SJSA1 (cell line): ENCODE results near the gene CKB. TPM values are rescaled to one million over a fixed set of nuclear protein-coding genes. Genes with fewer than 3 reads are reported as not detected.
"Not testable (repeated sequence)": the region's sequence is repeated elsewhere in the genome, so short reads cannot be mapped to it uniquely, and the experiment has no call there.

Source experiments
- DNase-seq, 2 experiments: peaks; one replicate each; pipeline ENCODE4 v3.0.0-alpha.2; 2015 to 2020; ENCODE audit warnings: low spot score in 2 of 2, low read depth in 1 of 2
- H3K27ac ChIP-seq: fragments of 250-450 bp; sonication (Bioruptor Pico); 2 replicates; pipeline ENCODE4 v1.5.1; 2020; ENCODE audit warnings: mild to moderate bottlenecking, moderate library complexity
- H3K27me3 ChIP-seq: fragments of 250-450 bp; sonication (Bioruptor Pico); replicated peaks from 2 replicates; pipeline ENCODE4 v1.5.1; 2020; ENCODE audit warnings: mild to moderate bottlenecking, moderate library complexity
- H3K36me3 ChIP-seq: fragments of 250-450 bp; sonication (Bioruptor Pico); 2 replicates; pipeline ENCODE4 v1.5.1; 2020; ENCODE audit warnings: mild to moderate bottlenecking
- H3K4me1 ChIP-seq: fragments of 250-450 bp; sonication (Bioruptor Pico); replicated peaks from 2 replicates; pipeline ENCODE4 v1.6.1; 2021; ENCODE audit warnings: mild to moderate bottlenecking
- H3K4me3 ChIP-seq: fragments of 250-450 bp; sonication (Bioruptor Pico); 2 replicates; pipeline ENCODE4 v1.5.1; 2020; ENCODE audit warnings: mild to moderate bottlenecking
- H3K9me3 ChIP-seq: fragments of 250-450 bp; sonication (Bioruptor Pico); replicated peaks from 2 replicates; pipeline ENCODE4 v1.5.1; 2020; ENCODE audit warnings: mild to moderate bottlenecking
- total RNA-seq: library from RNA; depleted of rRNA; stranded (reverse); fragments of >200 nt; shearing (Covaris generic); gene quantifications from 2 replicates; pipeline ENCODE4 v1.2.3, GENCODE V29; 2014

CKB gene
- total RNA-seq, 1 experiment from 2014 or later: 39.4 TPM

DNA sequence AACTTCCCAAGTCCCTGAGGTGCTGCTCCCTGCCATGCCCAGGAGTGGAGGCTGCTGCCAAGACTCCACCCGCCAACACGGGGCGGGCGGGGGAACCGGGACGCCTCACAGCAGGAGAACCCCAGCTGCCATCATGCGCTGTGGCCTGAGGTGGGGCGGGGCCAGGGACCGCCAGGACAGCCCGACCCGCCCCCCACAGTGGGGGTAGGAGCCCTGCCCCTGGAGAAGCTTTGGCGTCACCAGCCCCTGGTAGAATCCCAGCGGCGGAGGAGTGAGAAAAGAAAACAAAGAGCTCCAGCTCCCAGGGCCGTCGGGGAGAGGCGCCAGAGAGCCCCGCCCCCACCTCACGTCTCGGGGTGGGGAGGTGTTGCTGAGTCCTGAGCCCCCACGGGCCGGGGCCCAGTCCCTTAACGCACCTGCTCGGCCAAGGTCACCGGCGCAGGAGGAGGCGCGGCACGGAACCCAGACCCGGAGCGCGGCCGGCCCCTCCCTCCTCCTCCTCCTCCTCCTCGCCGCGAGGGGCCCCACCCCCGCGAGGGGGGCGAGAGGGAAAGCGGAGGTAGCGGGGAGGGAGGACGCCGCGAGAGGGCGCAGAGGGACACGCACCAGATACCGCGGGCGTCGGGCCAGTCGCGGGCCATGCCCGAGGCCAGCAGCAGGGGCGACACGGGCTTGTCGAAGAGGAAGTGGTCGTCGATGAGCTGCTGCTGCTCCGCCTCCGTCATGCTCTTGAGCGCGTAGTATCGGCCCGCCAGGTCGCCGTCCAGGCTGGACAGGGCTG lies 1.8 kb downstream of the CKB start:
- Histone ChIP-seq H3K27ac (no peak overlapping the region), H3K9me3 (no peaks in the 10 kb centered on the region), H3K36me3 (no peaks in the 10 kb centered on the region), H3K4me1 (peaks cover 30% of the 10 kb centered on the region), H3K27me3 (peaks cover 20% of the 10 kb centered on the region), H3K4me3 (peak overlapping the region; percentile 42)
- peak; percentile 82 for DNase-seq

DNA sequence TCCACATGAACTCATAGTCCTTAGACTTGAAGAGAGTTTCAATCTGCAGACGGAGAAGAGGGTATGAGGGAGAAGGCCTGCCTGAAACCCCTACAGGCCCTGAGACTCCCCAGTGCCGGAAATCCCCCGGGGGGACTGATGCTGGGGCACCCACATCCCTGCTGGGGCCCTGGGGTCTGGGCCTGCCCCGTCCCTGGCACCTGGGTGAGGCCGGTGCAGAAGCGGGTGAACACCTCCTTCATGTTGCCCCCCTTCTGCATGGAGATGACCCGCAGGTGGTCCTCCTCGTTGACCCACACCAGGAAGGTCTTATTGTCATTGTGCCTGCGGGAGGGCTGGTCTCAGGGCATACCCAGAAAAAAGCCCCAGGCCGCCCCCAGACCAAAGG lies 2.4 kb downstream of the CKB start:
- H3K27ac ChIP-seq: no peak overlapping the region
- peaks cover 20% of the 10 kb centered on the region for H3K27me3 ChIP-seq
- no peaks in the 10 kb centered on the region for H3K36me3 ChIP-seq
- H3K4me1 ChIP-seq: peaks cover 30% of the 10 kb centered on the region
- no peak overlapping the region for H3K4me3 ChIP-seq
- no peak for DNase-seq
- H3K9me3 ChIP-seq: no peaks in the 10 kb centered on the region

DNA sequence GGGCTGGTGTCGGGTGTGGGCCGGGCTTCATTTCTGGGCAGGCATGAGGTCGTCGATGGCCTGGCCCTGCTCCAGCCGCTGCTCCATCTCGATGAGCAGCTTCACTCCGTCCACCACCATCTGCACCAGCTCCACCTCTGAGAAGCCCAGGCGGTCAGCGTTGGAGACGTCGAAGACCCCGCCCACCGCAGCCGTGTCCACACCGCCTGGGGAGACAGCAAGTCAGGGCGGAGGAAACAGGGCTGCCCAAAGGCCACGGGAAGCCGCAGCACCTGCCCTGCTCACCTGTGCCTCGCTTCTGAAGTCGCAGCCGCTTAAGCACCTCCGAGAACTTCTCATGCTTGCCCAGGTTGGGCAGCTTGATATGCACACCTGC lies 2.8 kb downstream of the CKB start:
- Histone ChIP-seq H3K27me3 (peaks cover 20% of the 10 kb centered on the region), H3K9me3 (no peaks in the 10 kb centered on the region), H3K4me3 (no peak overlapping the region), H3K27ac (no peak overlapping the region), H3K36me3 (no peaks in the 10 kb centered on the region), H3K4me1 (peaks cover 30% of the 10 kb centered on the region)
- DNase-seq: no peak

DNA sequence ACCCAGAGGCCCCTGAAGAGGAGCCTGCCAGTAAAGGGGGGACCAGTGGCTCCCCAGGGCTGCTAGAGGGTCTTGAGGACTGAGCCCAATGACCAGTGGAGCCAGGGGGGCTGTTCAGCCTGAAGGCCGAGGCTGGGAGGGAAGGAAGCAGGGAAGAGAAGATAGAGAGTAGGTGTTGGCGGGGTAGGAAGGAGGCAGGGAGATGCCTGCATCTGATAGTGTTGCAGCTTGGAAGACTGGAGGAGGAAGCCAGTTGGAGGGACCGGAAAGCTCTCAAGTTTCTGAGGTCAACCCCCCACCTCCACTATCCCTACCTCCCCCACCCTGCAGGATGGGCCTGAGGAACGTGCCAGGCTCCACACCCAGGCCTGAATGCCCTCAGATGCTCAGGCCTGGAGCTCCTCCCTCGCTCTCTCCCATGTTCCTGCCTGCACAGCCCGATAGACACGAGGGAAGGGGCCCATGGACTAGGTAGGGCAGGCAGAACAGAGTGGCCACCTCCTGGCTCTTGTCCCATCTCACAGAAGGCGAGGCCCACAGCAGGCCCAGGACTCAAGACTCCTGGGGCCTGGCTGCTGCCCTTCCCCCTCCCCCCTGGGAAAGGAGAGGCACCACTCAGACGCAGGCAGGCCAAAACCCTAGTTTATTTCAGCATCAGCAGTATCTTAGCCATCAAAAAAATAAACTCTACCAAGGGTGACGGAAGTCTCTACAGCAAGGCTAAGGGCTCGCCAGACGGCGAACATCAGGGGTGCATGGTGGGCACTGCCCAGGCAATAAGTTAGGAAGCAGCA lies 3.4 kb downstream of the CKB start:
- Histone ChIP-seq H3K4me1 (peaks cover 30% of the 10 kb centered on the region), H3K27me3 (peaks cover 20% of the 10 kb centered on the region), H3K4me3 (no peak overlapping the region), H3K27ac (no peak overlapping the region), H3K9me3 (no peaks in the 10 kb centered on the region), H3K36me3 (no peaks in the 10 kb centered on the region)
- DNase-seq: no peak

GRCh38 chr14:103518422-103519042 lies 4.1 kb downstream of the CKB start:
- H3K4me3 ChIP-seq: no peak overlapping the region
- no peaks in the 10 kb centered on the region for H3K36me3 ChIP-seq
- no peak overlapping the region for H3K27ac ChIP-seq
- no peaks in the 10 kb centered on the region for H3K9me3 ChIP-seq
- peak; percentile 39 to 64 for DNase-seq
- peaks cover 30% of the 10 kb centered on the region for H3K4me1 ChIP-seq
- H3K27me3 ChIP-seq: peaks cover 19% of the 10 kb centered on the region

DNA sequence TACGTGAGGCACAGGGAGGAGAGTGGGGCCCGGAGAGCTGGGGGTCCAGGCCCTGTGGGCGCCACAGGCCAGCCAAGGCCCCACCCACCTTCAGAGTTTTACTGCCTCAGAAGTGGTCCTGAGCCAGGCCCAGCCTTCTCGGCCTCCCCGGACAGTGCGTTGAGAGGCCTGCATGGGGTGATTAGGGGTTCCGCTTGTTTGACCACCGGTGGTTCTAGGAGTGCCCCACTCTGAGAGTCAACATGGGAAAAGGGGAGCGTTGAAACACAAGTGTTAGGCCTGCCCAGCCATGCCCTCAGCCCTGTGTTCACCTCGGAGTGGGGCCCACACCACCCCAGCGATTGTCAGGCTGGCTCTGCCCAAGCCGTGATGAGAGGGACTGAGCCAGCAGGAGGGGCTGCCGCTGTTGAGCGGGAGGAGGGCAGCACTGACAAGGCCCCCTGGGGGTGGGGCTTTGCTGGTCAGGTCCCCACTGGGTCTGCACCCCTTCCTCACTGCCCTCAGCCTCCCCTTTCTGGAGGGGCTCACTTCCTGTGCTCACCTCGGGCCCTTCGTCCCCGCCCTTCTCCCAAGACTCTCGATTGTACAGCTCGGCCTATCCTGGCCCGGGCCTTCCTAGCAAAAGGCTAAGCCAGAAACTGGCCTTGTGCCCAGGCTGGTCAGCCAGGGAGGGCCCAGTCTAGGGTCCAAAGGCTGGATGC lies 4.8 kb downstream of the CKB start:
- no peak for DNase-seq
- Histone ChIP-seq H3K27me3 (peaks cover 12% of the 10 kb centered on the region), H3K4me3 (no peak overlapping the region), H3K9me3 (no peaks in the 10 kb centered on the region), H3K27ac (no peak overlapping the region), H3K4me1 (peaks cover 26% of the 10 kb centered on the region), H3K36me3 (no peaks in the 10 kb centered on the region)

GRCh38 chr14:103517174-103517566 lies 5.5 kb downstream of the CKB start:
- Histone ChIP-seq H3K27me3 (peaks cover 7% of the 10 kb centered on the region), H3K4me3 (no peak overlapping the region), H3K9me3 (no peaks in the 10 kb centered on the region), H3K4me1 (peaks cover 19% of the 10 kb centered on the region), H3K36me3 (no peaks in the 10 kb centered on the region), H3K27ac (no peak overlapping the region)
- DNase-seq: no peak

GRCh38 chr14:103516426-103517173 lies 6.0 kb downstream of the CKB start:
- Histone ChIP-seq H3K9me3 (no peaks in the 10 kb centered on the region), H3K27ac (no peak overlapping the region), H3K27me3 (peaks cover 2% of the 10 kb centered on the region), H3K36me3 (no peaks in the 10 kb centered on the region), H3K4me3 (no peak overlapping the region), H3K4me1 (peaks cover 13% of the 10 kb centered on the region)
- no peak for DNase-seq

DNA sequence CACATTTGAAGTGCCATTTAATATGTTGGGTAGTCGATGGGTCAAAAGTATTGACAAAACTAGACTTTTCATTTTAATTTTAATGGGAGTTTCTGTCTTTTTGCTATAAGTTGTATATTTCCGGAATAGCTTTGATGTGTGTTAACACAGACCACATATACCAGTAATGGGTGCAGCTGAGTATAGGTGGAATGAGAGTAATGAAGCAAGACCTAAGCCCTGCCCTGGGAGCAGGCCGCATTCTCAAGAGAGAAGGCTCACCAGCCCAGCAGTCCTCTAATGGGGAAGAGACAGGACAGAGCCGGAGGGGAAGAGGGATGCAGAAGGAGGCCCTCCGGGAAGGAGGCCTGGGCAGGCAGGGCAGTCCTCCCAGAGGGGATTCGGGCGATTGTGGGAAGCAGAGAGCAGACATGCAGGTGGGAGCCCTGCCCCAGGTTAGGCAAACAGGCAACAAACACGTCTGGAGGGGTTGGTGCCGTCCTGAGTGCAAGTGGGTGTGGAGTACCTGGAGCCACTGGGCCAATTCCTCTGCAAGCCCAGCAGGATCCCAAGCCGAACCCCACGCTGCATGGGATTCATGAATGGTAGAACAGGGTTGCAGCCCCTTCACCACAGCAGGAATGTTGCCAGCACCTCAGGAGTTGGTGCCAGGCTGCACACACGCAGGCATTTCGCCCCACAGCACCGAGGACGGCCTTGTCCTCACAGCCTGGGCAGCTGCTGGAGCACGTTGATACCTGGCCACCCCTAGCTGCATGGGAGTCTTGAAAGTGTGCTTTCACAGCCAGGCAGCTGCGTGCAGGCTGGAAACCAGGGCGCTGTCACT lies 7.8 kb downstream of the CKB start:
- Histone ChIP-seq H3K27me3 (no peaks in the 10 kb centered on the region), H3K4me1 (no peaks in the 10 kb centered on the region), H3K9me3 (no peaks in the 10 kb centered on the region), H3K36me3 (peaks cover 2% of the 10 kb centered on the region; the same call in 1 of the 2 replicates), H3K27ac (no peak overlapping the region), H3K4me3 (no peak overlapping the region)
- no peak for DNase-seq

DNA sequence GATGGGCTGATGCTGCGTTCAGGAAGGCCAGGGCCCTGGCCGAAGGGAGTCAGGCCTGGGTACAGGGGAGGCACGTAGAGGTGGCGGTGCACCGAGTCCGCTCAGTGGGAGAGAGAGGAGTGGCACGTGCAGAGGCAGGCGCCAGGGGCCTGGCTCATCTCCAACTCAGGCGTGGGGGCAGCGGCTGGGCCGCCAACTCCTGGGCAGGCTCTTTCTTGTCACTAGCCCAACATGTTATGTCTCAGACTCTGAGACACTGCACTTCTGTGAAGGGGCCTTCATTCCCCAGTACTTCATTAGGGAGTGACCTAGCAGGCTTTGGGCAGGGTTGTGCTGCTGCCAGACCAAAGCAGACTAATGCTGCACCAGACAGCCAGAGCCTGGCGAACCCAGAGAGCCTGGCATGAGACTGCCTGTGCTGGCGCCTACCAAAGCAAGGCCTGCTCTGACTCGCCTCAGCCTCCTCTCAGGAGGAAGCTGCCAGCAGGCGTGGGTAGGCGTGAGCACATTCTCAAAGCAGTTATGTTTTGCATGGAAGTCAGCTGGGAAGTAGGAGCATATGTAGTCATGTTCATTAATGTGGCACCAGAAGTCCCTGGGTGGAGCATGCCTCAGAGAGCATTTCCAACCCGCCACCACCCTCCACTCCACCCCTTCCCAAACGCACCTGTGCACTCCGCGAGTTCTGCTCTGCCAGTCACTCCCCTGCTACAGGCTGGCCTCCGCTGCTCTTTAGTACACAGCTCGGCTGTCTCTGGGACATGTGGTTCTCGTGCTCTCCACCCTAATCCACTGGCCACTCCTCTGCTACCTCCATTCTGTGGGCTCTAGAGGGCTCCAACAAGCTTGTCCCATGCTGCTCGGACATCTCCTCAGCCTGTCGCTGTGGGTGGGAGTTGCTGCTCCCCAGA lies 9.7 kb downstream of the CKB start:
- Histone ChIP-seq H3K4me1 (no peaks in the 10 kb centered on the region), H3K27me3 (no peaks in the 10 kb centered on the region), H3K27ac (no peak overlapping the region), H3K4me3 (no peak overlapping the region), H3K9me3 (no peaks in the 10 kb centered on the region), H3K36me3 (peaks cover 7% of the 10 kb centered on the region; the same call in 1 of the 2 replicates)
- no peak for DNase-seq

GRCh38 chr14:103512180-103512579 lies 10.4 kb downstream of the CKB start:
- H3K36me3 ChIP-seq: peaks cover 13% of the 10 kb centered on the region
- not testable (repeated sequence) for DNase-seq, H3K9me3 ChIP-seq, H3K4me1 ChIP-seq, H3K4me3 ChIP-seq, H3K27me3 ChIP-seq, H3K27ac ChIP-seq
